ENCODE measurements around the gene NFATC1.
"Not testable (repeated sequence)": the region's sequence is repeated elsewhere in the genome, so short reads cannot be mapped to it uniquely, and the experiment has no call there.

Gene NFATC1

GRCh38 chr18:79376661-79377060 lies 19.1 kb upstream of the NFATC1 start:
- DNase-seq, result not testable (repeated sequence)

GRCh38 chr18:79377187-79377891 lies 18.4 kb upstream of the NFATC1 start:
- DNase-seq, result no peak

- peak; percentile 85 for DNase-seq
Measured at GRCh38 chr18:79378536-79379250, 17.0 kb upstream of the NFATC1 start.

GRCh38 chr18:79379251-79379905 lies 16.4 kb upstream of the NFATC1 start:
- no peak for DNase-seq

- DNase-seq, result no peak
Measured at GRCh38 chr18:79379931-79380815, 15.6 kb upstream of the NFATC1 start.

GRCh38 chr18:79380816-79381806 lies 14.6 kb upstream of the NFATC1 start:
- peak; percentile 78 for DNase-seq

GRCh38 chr18:79381811-79382311 lies 13.9 kb upstream of the NFATC1 start:
- no peak for DNase-seq

- DNase-seq, result no peak
Measured at GRCh38 chr18:79382681-79383387, 12.9 kb upstream of the NFATC1 start.

- DNase-seq, result no peak
Measured at GRCh38 chr18:79383388-79384056, 12.2 kb upstream of the NFATC1 start.

GRCh38 chr18:79384151-79384807 lies 11.5 kb upstream of the NFATC1 start:
- DNase-seq, result no peak

GRCh38 chr18:79384834-79385233 lies 10.9 kb upstream of the NFATC1 start:
- no peak for DNase-seq

GRCh38 chr18:79385326-79385707 lies 10.4 kb upstream of the NFATC1 start:
- no peak for DNase-seq

GRCh38 chr18:79385708-79386341 lies 9.9 kb upstream of the NFATC1 start:
- no peak for DNase-seq

GRCh38 chr18:79386547-79386946 lies 9.2 kb upstream of the NFATC1 start:
- DNase-seq, result no peak

- DNase-seq, result no peak
Measured at GRCh38 chr18:79387214-79387613, 8.5 kb upstream of the NFATC1 start.

- no peak for DNase-seq
Measured at GRCh38 chr18:79387615-79388014, 8.1 kb upstream of the NFATC1 start.

GRCh38 chr18:79388043-79388442 lies 7.7 kb upstream of the NFATC1 start:
- no peak for DNase-seq

- DNase-seq, result no peak
Measured at GRCh38 chr18:79389689-79390088, 6.0 kb upstream of the NFATC1 start.

- DNase-seq, result no peak
Measured at GRCh38 chr18:79392226-79392625, 3.5 kb upstream of the NFATC1 start.

Measured in activated naive CD4-positive, alpha-beta T cell treated with Interleukin-2 at 50 U/mL for 16 hours (primary cell).